ENCODE measurements around the gene CARD9.

Gene CARD9

GRCh38 chr9:136347472-136348256 lies 25.8 kb downstream of the CARD9 start:
- no peak for DNase-seq (ENCODE audit: low spot score)

- DNase-seq (ENCODE audit: low spot score) = no peak
Measured at GRCh38 chr9:136346927-136347465, 26.5 kb downstream of the CARD9 start.

- DNase-seq (ENCODE audit: low spot score) = no peak
Measured at GRCh38 chr9:136346157-136346481, 27.4 kb downstream of the CARD9 start.

GRCh38 chr9:136345281-136346156 lies 27.9 kb downstream of the CARD9 start:
- peak; percentile 78 for DNase-seq (ENCODE audit: low spot score)

GRCh38 chr9:136344544-136345280 lies 28.8 kb downstream of the CARD9 start:
- DNase-seq (ENCODE audit: low spot score) = no peak

- DNase-seq (ENCODE audit: low spot score) = no peak
Measured at GRCh38 chr9:136343884-136344269, 29.6 kb downstream of the CARD9 start.

GRCh38 chr9:136343121-136343883 lies 30.2 kb downstream of the CARD9 start:
- no peak for DNase-seq (ENCODE audit: low spot score)

GRCh38 chr9:136342181-136343120 lies 31.0 kb downstream of the CARD9 start:
- no peak for DNase-seq (ENCODE audit: low spot score)

- no peak for DNase-seq (ENCODE audit: low spot score)
Measured at GRCh38 chr9:136341769-136342168, 31.7 kb downstream of the CARD9 start.

GRCh38 chr9:136341042-136341655 lies 32.3 kb downstream of the CARD9 start:
- DNase-seq (ENCODE audit: low spot score) = no peak

GRCh38 chr9:136340356-136341041 lies 33.0 kb downstream of the CARD9 start:
- DNase-seq (ENCODE audit: low spot score) = no peak

- DNase-seq (ENCODE audit: low spot score) = no peak
Measured at GRCh38 chr9:136339958-136340310, 33.5 kb downstream of the CARD9 start.

GRCh38 chr9:136339173-136339957 lies 34.1 kb downstream of the CARD9 start:
- peak; percentile 74 for DNase-seq (ENCODE audit: low spot score)

- DNase-seq (ENCODE audit: low spot score) = no peak
Measured at GRCh38 chr9:136338511-136338910, 35.0 kb downstream of the CARD9 start.

- no peak for DNase-seq (ENCODE audit: low spot score)
Measured at GRCh38 chr9:136337416-136338395, 35.8 kb downstream of the CARD9 start.

- no peak for DNase-seq (ENCODE audit: low spot score)
Measured at GRCh38 chr9:136336881-136337280, 36.6 kb downstream of the CARD9 start.

GRCh38 chr9:136336156-136336870 lies 37.2 kb downstream of the CARD9 start:
- DNase-seq (ENCODE audit: low spot score) = no peak
